Cerebellar cortex (tissue), 1 donor: ENCODE results near the gene SOX12.

Experiments used
- DNase-seq: peaks from one replicate; pipeline ENCODE4 v3.0.0-alpha.2; 2015; ENCODE audit warnings: low spot score

The SOX12 gene

DNA sequence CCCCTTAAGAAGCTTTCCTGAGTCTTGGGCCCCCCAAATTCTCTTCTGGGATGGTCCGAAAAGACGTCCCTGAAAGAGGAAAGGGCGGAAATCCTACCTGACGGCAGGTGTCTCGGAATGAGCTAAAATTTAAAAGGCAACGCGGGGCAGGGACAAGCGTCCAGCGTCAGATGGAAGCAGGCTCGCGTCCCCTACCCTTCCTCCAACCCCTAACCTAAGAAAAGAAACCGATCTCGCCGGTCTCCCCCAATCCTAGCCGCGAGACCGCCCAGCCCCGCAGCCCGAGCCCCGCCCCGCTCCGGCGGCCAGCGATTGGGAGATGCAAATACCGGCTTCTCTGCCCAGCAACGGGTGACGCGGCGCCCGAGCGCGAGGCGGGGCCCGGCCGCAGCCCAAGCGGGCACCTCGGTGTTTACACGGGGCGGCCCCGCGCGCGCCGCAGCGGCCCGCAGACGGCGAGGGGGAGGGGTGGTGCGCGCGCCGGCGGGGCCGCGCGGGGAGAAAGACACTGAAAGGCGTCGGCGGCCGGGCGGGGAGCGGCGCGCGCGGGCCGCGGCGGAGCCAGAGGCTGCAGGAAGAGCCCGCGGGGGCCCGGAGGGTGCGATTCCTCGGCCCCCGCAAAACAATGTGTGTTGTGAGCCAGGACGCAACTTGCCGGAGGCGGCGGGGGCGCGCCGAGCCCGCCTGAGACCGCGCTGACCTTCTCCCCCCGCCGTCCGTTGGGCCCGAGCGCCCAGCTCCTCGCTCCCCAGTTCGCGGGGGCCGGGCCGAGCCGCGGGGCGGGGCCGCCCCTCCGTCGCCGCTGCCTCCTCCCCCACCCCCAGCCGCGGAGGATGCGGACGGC is at the start of gene SOX12:
SOX12 (plus strand) TSS at position 508 of the 844 bp plus-strand sequence. CDS start 373 bp downstream, outside the sequence.
- peak; percentile 96 for DNase-seq

DNA sequence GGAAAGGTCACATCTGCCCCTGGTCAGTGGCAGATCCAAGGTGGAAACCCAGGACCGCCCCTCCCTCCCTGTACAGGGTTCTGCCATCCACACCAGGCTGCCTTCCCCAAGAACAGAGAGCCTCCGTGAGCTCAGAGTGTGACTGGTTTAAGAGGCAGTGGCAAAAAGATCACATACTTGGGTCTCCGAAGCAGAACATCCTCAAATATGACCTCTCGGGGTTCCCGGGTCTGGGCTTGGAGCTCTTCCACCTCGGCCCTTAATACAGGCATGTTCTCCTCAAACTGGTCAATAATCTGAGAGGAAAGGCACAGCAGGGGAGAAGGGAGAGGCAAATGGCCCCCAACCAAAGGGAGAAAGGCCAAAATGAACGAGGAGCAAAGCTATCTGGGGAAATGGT is 49.6 kb upstream of the SOX12 start:
- DNase-seq: no peak

DNA sequence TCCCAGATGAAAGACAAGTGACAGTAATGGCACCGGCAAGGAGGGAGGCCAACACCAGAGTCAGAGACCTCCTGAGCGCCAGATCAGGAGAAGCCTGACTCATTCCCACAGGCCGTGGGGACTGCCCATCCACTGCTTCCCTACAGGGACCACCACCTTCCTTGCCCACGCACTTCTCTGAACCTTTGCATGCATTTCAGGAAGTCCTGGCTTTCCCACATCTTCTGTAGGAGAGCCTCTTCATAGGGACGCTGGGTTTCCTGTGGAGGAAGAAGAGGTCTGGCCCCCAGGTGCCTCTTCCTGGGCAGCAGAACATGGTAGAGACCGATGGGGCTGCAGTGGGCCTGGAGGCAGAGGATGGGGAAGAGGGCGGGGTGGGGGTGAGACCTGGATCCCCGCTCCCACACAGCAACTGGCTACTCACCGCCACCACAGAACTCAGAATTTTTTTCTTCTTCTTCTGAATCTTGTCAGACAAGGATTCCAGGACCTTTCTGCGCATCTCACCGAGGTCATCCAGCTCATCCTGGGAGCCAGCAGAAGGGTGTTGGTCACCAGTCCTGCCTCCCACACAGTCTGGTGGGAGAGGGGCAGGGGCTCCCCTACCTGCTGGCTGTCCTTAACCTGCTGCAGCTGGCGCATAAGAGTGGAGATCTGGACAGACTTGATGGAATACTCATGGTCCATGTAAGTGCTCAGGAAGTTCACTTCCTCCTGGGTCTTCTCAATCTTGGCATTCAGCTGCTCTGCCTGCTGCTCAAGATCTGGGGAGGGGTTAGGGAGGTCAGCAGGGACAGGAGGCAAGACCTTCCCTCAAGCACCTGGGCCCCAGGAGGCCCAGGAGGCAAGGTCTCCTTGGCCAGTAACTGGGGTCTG is 48.5 kb upstream of the SOX12 start:
- DNase-seq: no peak

DNA sequence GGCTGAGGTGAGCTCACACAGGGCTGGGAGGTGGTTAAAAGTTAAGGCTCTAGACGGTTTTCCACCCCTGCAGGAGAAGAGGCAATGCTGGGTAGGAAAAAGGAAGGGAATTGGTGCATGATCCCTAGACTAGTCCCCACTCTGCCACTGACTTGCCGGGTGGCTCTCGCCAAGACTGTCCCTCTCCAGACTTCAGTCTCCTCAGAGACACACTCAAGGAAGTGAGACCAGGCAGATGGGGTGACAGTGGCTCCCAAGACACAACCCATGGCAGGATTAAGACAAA is 47.9 kb upstream of the SOX12 start:
- DNase-seq: no peak

DNA sequence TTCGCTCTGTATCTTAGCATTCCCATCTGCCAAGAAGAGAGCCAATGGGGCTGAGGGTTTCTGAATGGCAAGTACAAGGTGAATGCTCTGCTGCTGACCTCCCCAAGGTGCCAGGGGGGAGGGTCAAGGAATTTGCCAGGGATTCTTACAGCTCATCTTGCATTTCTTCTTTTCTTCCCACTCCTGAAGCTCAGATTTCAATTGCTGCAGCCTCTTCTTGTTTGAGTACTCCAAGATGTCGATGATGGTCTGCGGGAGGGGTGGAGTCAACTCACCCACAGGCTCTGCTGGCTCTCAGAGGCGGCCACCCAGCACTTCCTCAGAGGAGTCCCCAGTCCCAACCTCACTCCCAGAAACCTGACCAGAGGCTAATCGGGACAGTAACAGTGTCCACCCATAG is 47.2 kb upstream of the SOX12 start:
- DNase-seq: no peak

DNA sequence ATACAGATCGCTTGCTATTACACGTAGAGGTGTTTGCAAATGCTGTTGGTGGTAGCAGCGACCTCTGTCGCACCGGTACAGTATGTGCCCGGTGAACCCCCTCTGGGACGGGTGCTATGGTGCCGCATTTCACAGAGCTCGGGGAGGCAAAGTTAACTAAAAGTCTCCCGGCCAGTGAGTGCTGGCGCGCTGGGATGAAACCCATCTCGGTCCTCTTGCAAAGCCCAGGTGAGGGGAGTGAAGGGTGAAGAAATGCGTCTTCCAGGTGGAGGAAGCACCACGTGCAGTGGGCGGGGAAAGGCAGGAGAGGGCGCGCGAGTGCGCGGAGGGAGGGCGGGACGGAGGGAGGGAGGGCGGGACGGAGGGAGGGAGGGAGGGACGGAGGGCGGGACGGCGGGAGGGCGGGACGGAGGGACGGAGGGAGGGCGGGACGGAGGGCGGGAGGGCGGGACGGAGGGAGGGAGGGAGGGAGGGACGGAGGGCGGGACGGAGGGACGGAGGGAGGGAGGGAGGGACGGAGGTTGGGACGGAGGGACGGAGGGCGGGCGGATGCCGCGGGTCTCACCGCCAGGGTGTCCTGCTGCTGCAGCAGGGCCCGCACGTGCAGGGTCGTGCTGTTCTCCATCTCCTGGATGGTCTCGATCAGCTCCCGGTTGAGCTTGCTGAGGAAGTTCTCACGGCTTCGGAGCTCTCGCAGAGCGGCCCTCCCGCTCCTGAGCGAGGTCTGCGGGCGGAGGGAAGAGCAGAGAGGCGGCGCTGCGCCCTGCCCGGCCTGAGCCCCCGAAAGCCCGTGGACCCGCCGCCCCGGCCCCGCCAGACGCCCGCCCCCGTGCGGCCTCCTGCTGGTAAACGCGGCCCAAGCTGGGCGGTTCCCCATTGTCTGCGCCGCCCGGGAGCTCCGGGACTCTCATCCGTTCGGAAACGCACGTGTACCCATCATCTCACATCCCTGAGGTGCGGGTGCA is 46.5 kb upstream of the SOX12 start:
- no peak for DNase-seq

DNA sequence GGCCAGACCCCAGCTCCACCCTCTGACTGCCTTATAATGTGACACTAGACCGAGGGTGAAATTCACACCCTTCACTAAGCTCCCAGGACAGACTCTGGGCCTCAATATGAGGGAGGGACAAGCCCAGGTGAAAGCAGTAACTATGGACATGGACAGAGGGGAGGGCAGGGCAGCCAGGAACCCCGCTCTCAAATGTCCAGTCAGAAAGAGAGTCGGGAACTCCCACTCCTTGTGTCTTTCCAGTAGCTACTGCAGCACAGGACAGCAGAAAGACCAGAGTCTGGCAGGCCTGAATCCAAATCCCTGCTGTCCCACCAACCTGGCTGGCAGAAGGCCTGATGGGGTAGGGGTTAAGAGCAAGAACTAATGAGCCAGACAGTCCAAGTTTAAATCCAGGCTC is 41.2 kb upstream of the SOX12 start:
- DNase-seq: no peak

DNA sequence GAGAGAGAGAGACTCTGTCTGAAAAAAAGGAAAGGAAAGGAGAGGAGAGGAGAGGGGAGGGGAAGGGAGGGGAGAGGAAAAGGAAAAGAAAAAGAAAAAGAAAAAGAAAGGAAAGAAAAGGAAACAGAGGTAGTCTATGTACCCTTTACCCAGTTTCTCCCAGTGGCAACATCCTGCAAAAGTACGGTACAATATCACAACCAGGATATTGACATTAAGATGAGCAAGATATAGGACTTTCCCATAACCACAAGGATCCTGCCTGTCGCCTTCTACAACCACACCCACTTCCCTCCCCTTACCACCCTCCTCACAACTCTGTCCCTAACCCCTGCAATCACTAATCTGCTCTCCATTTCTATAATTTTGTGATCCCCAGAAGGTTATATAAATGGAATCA is 38.8 kb upstream of the SOX12 start:
- no peak for DNase-seq

DNA sequence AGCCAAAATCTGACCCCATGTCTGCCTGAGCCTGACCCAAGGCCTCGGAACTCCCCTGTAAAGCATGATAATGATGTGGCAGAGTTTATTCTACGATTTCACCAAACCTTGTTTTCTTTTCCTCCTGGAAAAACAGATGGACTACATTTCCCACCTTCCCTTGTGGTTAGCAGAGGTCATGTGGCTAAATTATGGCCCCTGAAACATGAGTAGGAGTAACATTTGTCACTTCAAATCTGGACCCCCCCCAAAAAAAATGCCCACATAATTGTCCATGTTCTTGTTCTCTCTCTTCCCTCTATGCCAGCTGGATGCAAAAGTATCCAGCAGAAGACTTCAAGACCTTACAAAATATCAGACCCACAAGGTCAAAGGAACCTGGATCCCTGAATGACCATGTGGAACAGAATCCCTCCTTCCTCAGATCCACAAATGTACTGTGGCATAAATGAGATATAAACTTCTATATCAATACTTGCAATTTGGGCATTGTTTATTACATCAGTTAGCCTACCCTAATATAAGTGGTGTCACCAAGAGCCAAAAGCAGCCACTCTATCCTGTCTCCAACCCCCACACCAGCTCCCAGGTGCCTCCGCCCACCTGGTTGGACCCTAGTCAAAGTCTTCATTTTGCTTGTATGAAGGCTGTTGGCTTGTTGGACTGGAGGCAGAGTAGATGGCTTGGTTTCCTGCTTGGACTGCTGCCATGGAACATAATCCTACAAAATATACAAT is 36.2 kb upstream of the SOX12 start:
- DNase-seq: no peak

DNA sequence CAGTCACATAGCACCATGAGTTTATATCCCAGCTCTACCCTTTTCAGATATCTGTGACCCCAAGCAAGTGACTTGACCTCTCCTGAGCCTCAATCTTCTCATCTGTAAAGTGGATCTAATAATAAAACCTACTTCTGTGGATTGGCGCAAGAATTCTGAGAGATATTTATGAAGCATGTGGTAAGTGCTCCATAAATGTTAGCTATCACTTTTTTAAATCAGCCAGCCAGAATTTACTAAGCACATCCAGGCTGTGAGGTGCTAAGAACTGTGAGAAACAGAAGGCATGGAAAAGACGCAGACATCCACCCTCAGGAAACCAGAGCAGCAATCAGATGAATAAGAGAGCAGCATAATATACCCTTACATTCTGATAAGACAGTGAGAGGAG is 35.7 kb upstream of the SOX12 start:
- no peak for DNase-seq

DNA sequence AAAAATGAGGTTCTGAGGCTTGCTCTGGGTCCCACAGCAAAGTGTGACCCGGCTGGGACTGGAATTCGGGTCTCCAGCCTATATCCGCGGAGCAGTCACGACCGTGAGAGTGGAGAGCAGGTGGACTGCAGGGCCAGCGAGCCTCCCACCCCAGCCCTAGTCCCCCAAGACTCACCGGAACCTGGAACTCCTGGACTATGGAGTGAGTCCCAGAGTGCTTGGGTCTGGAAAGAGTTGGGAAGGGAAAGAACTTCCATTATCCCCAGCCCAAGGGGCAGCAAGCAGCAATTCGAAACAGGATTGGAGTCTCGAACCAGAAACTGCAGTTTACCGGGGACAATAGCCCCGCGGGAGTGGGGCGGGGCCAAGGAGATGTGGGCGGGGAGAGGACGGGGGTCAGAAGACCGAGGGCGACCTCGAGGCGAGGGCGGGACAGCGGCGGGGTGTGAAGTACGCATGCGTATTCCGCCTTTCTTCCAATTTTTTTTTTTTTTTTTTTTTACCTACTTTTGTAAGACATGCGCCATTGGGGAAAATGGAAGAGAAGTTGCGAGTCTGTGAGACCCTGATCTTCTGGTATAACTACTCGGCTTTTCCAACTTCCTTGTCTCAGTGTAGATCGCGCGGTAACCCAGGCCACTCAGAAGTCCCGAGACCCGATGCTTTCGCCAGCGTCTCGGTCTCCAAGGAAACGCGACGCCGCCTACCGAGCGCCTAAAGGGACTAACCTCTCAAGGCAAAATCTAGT is 35.1 kb upstream of the SOX12 start, which contains the start of gene C20orf96:
C20orf96 (minus strand) TSS at position 667 of the 748 bp plus-strand sequence; CDS start at position 527, 140 bp downstream.
- peak; percentile 94 for DNase-seq

DNA sequence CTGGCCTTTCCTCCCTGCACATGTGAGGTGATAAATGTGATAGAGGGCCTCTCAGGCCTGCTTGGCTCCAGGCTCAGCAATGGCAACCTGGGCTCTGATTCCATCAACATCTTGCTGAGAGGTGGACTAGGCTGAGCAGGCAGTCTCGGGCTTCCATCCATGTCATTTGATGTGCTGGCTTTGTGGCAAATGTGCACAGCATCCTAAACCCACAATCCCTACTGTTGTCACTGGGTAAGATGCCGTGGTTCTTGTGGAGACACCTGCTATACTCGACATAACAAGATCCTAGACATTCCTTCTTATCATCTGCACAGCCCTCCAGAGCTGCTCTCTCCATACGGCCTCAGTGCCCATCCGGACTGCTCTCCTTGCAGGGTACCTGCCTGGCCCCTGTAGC is 30.8 kb upstream of the SOX12 start:
- no peak for DNase-seq

DNA sequence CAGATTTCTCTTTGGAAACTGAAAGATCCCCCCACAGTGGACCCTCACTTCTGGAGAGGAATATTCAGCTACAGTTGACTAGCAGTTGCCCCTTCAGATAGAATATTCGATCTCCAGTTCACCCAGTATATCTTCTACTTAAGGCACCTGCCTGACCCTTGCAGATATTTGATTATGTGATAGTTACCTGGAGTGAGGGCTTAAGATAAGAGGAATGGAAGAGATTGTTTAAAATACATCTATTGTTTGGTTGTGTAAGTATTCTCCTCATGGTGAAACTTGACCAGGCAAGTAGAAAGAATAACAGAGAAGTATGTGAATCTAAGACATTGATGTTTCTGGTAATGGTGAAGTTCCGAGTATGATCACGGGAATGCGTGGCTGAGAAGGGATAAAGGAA is 29.5 kb upstream of the SOX12 start:
- DNase-seq: no peak

DNA sequence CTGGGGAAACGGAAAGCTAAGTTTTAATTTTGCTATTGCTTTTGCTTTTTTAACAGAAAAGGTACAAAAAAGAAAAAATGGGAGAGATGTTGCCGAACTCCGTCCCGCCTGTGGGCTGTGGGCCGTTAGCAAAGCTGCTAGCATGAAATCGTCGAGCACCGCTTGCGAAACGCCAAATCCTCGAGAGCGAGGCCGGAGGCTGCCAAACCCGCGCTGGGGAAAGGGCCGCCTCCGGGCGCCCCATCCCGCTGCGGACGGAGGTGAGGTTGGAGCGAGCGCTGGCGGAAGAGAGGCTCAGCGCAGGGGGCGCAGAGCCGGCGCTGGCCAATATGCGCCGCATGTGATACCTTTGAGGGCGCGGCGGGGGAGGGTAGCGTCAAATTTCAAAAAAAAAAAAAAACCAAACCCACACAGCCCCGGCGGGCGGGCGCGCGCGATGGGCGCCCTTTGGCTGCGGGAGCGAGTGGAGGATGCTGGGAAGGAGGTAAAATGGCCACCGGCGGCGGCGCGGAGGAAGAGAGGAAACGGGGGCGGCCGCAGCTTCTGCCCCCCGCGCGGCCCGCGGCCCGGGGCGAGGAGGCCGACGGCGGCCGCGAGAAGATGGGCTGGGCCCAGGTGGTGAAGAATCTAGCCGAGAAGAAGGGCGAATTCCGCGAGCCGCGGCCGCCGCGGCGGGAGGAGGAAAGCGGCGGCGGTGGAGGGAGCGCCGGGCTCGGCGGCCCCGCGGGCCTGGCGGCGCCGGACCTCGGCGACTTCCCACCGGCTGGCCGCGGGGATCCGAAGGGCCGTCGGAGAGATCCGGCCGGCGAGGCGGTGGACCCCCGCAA is 28.0 kb upstream of the SOX12 start, which contains the start of gene ZCCHC3:
ZCCHC3 (plus strand) TSS at position 473 of the 827 bp plus-strand sequence; CDS start at position 490, 17 bp downstream.
- peak; percentile 84 for DNase-seq

DNA sequence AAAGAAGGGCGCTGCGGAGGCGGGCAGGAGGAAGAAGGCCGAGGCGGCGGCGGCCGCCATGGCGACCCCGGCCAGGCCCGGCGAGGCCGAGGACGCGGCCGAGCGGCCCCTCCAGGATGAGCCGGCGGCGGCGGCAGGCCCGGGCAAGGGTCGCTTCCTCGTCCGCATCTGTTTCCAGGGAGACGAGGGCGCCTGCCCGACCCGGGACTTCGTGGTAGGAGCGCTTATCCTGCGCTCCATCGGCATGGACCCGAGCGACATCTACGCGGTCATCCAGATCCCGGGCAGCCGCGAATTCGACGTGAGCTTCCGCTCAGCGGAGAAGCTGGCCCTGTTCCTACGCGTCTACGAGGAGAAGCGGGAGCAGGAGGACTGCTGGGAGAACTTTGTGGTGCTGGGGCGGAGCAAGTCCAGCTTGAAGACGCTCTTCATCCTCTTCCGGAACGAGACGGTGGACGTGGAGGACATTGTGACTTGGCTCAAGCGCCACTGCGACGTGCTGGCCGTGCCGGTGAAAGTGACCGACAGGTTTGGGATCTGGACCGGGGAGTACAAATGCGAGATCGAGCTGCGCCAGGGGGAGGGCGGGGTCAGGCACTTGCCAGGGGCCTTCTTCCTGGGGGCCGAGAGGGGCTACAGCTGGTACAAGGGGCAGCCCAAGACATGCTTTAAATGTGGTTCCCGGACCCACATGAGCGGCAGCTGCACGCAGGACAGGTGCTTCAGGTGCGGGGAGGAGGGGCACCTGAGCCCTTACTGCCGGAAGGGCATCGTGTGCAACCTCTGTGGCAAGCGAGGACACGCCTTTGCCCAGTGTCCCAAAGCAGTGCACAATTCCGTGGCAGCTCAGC is 27.2 kb upstream of the SOX12 start:
- peak; percentile 54 for DNase-seq

DNA sequence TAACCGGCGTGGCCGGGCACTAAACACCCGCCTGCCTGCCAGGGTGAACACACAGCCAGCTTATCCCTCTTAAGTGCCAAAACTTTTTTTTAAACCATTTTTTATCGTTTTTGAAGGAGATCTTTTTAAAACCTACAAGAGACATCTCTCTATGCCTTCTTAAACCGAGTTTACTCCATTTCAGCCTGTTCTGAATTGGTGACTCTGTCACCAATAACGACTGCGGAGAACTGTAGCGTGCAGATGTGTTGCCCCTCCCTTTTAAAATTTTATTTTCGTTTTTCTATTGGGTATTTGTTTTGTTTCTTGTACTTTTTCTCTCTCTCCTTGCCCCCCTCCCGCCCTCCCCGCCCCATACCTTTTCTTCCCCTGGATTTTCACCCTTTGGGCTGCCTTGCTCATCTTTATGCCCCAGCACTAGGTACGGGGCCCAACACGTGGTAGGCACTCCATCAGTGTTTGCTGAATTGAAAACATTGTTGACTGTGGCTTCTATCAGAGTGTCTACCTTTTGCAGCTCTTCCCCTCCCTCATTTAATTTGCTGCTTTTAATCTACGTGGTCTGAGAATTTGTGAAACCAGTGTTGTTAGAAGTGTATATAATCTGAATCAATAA is 26.5 kb upstream of the SOX12 start:
- DNase-seq: no peak

DNA sequence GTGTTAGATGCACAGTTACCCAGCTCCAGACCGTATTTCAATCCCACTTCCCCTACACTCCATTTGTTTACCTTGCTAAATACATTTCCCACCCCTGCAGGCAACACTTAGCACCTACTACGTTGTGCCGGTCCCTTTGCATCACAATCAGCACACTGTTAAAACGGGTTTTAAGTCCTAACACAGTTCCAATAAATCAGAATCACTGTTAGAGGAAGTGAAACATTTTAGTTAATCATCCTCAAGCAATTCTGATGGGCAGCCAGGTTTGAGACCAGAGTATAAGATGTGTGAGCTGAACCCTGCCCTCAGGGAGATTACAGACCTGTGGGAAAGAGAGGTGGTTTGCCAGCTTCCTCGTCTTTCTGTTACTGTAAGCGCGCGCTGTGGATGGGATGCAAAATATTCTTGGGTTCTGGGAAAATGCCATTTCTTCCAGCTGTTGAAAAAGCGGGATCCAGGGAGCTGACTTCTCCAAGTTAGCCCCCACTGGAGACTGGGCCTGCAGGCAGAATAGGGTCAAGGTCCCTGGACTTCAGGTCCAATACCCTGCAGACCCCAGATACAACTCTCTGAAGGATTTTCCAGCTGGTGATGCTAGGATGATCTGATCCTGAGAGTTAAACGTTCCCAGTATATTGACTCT is 24.9 kb upstream of the SOX12 start:
- no peak for DNase-seq
